Ishikawa (cell line): ENCODE measurements around the gene VSIG8.

ENCODE experiments used
- MAX ChIP-seq: IDR thresholded peaks from 2 replicates; pipeline ENCODE4 v1.6.1; 2012
- RAD21 ChIP-seq: IDR thresholded peaks from 2 replicates; pipeline ENCODE4 v1.6.1; 2012; ENCODE audit warnings: low read depth
- TCF12 ChIP-seq: IDR thresholded peaks from 2 replicates; pipeline ENCODE4 v1.6.1; 2012; ENCODE audit warnings: low read depth
- USF1 ChIP-seq: IDR thresholded peaks from 2 replicates; pipeline ENCODE4 v1.6.1; 2012

GRCh38 chr1:159889202-159889601, 26.7 kb upstream of the VSIG8 start:
- TF ChIP-seq MAX: no peak
- no peak for TF ChIP-seq TCF12
- TF ChIP-seq USF1: no peak
- TF ChIP-seq RAD21: no peak
